B cell (primary cell): ENCODE data around the gene LHPP.

ENCODE experiments used
- CTCF ChIP-seq: fragments of 200-600 bp; IDR thresholded peaks from one replicate; pipeline ENCODE4 v1.8.0; 2022; ENCODE audit warnings: antibody characterized with exemption, mild to moderate bottlenecking
- EZH2 ChIP-seq: IDR thresholded peaks from 2 replicates; pipeline ENCODE4 v1.6.1; 2012; ENCODE audit warnings: borderline replicate concordance, low read depth, mild to moderate bottlenecking, moderate library complexity, low read length; ENCODE audit not compliant: insufficient read depth, poor library complexity, severe bottlenecking

GRCh38 chr10:124494046-124494807 lies 32.6 kb downstream of the LHPP start:
- TF ChIP-seq CTCF (no peak), EZH2 (no peak)
